ENCODE measurements around the gene FAM193A. TPM values are rescaled to one million over a fixed set of nuclear protein-coding genes. Genes with fewer than 3 reads are reported as not detected.
A peak's percentile ranks its signal among the peaks of the same experiment; 100 is the strongest.

Gene FAM193A
- total RNA-seq, 2 donors from 2014 or later: 14.6 to 17.0 TPM

DNA sequence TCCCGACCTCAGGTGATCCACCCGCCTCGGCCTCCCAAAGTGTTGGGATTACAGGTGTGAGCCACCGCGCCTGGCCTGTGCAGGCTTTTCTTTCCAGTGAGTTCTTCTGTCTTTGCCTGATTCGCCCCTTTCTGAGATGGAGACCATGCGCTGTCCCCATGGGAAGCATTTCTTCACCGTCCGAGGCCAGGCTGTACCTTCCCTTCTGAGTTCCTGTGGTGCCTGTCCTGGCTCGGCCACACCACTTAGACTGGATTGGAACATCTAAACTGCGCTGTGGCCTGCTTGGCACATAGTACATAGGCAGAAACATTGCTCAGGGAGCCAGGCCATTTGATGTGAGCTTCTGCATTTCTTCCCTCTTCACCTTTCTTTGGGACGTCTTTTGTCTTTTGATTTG, 23.7 kb downstream of the FAM193A start:
- peaks cover 0 to 10% of the 10 kb centered on the region in 2 donors for H3K4me1 ChIP-seq
- no peak overlapping the region for H3K4me3 ChIP-seq
- H3K27me3 ChIP-seq: no peaks in the 10 kb centered on the region
- no peak overlapping the region for H3K27ac ChIP-seq
- TF ChIP-seq, protein P1, sequence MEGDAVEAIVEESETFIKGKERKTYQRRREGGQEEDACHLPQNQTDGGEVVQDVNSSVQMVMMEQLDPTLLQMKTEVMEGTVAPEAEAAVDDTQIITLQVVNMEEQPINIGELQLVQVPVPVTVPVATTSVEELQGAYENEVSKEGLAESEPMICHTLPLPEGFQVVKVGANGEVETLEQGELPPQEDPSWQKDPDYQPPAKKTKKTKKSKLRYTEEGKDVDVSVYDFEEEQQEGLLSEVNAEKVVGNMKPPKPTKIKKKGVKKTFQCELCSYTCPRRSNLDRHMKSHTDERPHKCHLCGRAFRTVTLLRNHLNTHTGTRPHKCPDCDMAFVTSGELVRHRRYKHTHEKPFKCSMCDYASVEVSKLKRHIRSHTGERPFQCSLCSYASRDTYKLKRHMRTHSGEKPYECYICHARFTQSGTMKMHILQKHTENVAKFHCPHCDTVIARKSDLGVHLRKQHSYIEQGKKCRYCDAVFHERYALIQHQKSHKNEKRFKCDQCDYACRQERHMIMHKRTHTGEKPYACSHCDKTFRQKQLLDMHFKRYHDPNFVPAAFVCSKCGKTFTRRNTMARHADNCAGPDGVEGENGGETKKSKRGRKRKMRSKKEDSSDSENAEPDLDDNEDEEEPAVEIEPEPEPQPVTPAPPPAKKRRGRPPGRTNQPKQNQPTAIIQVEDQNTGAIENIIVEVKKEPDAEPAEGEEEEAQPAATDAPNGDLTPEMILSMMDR (IDR thresholded peaks at IDR 0.05): no peak
- DNase-seq (ENCODE audit: low spot score): no peak
- no peaks in the 10 kb centered on the region for H3K36me3 ChIP-seq
- no peaks in the 10 kb centered on the region for H3K9me3 ChIP-seq

DNA sequence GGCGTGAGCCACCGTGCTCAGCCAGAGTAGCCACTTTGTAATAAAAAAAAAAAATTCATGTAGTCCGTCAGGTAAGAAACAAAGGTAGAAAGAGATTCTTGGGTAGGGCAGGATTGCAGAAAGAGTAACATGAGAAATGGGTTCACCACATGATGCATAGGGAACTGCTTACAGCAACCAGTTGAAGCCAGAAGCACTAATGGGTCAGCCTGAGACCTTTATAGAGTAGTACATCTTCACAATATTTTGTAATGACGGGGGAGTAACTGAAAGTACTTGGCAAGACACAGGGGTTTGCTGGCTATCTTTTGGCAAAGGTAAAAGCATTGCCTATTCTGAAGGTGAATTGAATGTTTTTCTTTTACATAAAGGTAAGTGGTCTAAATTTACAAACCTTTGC, 29.1 kb downstream of the FAM193A start:
- no peak for DNase-seq (ENCODE audit: low spot score)
- TF ChIP-seq, protein P1 (IDR thresholded peaks at IDR 0.05): no peak
- H3K36me3 ChIP-seq: no peaks in the 10 kb centered on the region
- no peak overlapping the region for H3K27ac ChIP-seq
- no peak overlapping the region for H3K4me3 ChIP-seq
- H3K9me3 ChIP-seq: no peaks in the 10 kb centered on the region
- peaks cover 0 to 8% of the 10 kb centered on the region in 2 donors for H3K4me1 ChIP-seq
- no peaks in the 10 kb centered on the region for H3K27me3 ChIP-seq

DNA sequence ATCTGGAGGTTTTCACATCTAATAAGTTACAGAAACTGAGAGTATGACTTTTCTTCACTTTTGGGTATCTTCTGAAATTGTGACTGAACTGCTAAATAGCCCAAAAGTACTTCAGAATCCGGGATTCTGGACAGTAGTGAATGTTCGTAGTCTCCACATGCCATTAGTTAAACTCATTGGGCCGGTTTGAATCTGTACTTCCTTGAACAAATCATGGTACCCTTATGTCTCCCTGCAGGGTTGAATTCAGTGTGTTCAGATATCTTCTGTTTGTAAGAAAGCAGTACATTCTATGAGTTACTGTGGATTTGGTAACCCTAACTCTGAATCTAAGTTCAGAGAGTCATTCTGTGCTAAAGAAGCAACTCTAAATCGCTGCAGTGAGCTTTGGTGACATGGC, 33.6 kb downstream of the FAM193A start:
- Histone ChIP-seq H3K4me1 (peaks cover 0 to 28% of the 10 kb centered on the region in 2 donors), H3K27ac (no peak overlapping the region), H3K9me3 (no peaks in the 10 kb centered on the region), H3K4me3 (no peak overlapping the region), H3K36me3 (no peaks in the 10 kb centered on the region), H3K27me3 (no peaks in the 10 kb centered on the region)
- no peak for DNase-seq (ENCODE audit: low spot score)
- TF ChIP-seq, protein P1 (IDR thresholded peaks at IDR 0.05): no peak

DNA sequence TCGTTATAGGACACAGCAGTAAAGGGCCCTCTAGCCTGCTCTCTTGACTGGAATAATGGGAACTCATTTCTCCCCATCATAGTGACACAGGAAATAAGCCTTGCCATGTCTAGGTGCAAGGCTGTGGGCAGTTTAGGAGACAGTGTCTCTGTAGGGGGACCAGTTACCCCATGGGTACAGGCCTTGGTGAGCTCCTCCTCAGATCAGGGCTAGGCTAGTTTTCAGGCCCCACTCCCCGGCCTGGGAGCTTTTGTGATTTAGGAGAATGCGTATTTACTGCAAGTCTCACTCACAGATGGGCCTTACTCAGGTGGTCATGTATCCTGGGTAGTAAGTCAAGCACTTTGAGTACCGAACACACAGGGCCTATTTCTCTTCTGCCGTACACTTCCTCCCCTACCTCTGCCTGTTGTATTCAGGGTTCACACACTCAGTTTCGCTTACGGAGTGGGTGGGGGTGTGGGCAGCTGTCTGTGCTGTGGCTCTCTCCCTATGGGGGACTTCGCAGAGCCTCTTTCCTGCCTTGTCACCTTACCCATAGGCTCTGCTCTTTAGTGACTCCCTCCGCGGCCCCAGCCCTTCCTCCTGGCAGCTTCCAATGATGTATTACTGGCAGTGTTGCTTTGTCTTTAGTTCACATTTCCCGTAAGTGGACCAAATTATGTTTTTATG, 34.2 kb downstream of the FAM193A start:
- H3K4me1 ChIP-seq: peaks cover 0 to 28% of the 10 kb centered on the region in 2 donors
- no peak for DNase-seq (ENCODE audit: low spot score)

DNA sequence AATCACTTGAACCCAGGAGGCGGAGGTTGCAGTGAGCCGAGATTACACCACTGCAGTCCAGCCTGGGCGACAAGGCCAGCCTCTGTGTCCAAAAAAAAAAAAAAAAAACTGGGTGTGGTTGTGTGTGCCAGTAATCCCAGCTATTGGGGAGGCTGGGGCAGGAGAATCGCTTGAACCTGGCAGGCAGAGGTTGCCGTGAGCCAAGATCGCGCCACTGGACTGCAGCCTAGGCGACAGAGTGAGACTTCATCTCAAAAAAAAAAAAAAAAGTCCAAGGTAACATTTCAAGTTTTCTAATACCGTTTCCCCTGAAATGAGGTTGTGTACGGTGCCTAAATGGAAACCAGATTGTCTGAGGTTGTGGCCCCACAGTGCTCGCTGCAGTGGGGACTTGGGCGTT, 35.6 kb downstream of the FAM193A start:
- no peak overlapping the region for H3K4me3 ChIP-seq
- TF ChIP-seq, protein P1 (IDR thresholded peaks at IDR 0.05): no peak
- no peaks in the 10 kb centered on the region for H3K27me3 ChIP-seq
- no peaks in the 10 kb centered on the region for H3K9me3 ChIP-seq
- H3K27ac ChIP-seq: no peak overlapping the region
- no peaks in the 10 kb centered on the region for H3K36me3 ChIP-seq
- no peak for DNase-seq (ENCODE audit: low spot score)
- H3K4me1 ChIP-seq: peaks cover 0 to 28% of the 10 kb centered on the region in 2 donors

More for the DNA sequence above, 34.2 kb downstream of the FAM193A start:
- Histone ChIP-seq H3K27ac (peak overlapping the region in 1 of 2 donors; percentile 17), H3K4me3 (no peak overlapping the region), H3K9me3 (no peaks in the 10 kb centered on the region), H3K36me3 (no peaks in the 10 kb centered on the region), H3K27me3 (no peaks in the 10 kb centered on the region)
- TF ChIP-seq, protein P1 (IDR thresholded peaks at IDR 0.05): no peak

DNA sequence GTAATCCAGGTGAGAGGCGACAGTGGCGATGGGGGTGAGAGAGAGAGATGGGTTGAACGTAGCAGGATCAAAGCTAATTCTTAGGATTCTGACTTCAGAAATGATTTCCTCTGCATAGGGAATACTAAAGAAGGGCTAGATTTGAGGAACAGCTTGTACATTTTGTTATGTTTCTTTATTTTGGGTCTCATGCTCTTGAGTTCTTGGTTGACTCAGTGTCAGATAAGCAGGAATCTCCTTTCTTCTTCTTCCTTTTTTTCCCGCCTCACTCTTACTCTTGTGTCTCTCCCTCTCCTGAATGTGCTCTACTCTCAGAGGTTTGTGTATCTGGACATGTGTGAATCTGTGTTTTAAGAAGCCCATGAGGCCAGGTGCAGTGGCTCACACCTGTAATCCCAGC, 36.4 kb downstream of the FAM193A start:
- Histone ChIP-seq H3K27ac (no peak overlapping the region), H3K9me3 (no peaks in the 10 kb centered on the region), H3K36me3 (no peaks in the 10 kb centered on the region), H3K27me3 (no peaks in the 10 kb centered on the region), H3K4me3 (no peak overlapping the region), H3K4me1 (peaks cover 0 to 24% of the 10 kb centered on the region in 2 donors)
- no peak for DNase-seq (ENCODE audit: low spot score)
- TF ChIP-seq, protein P1 (IDR thresholded peaks at IDR 0.05): no peak
